ENCODE data around the gene GCHFR.

- no peak for TF ChIP-seq CTCF (IDR thresholded peaks at IDR 0.05; ENCODE audit: low read length)
- no peak for TF ChIP-seq EZH2 (optimal IDR thresholded peaks at IDR 0.05; ENCODE audit: low read depth, low read length)
Observed at GRCh38 chr15:40768521-40769273, 4.8 kb downstream of the GCHFR start.

All from MM.1S (cell line).